HCT116 (cell line): ENCODE data around the gene TTC9B. TPM values are rescaled to one million over a fixed set of nuclear protein-coding genes. Genes with fewer than 3 reads are reported as not detected.
A peak's percentile ranks its signal among the peaks of the same experiment; 100 is the strongest.

Experiments
- ATAC-seq: fragments of 200-7000 bp; cut with Tn5 transposase; 2 replicates; pipeline ENCODE4 v1.9.1; 2020; ENCODE audit warnings: mild to moderate bottlenecking, moderate library complexity
- BruUV-seq: library from RNA; stranded (reverse); fragments of 400-500 nt; replicated peaks from 2 replicates; lab custom pipeline; 2021; lab: Mats Ljungman, UMichigan
- CTCF ChIA-PET: fragments of 300-600 bp; sonication (Branson Sonifier 250); formaldehyde crosslinking; loops from one replicate; lab custom pipeline; 2021; ENCODE audit warnings: antibody characterized with exemption; lab: Charles Lee
- POLR2A ChIA-PET: fragments of 300-600, 350-600 bp; sonication (Branson Sonifier 250); formaldehyde crosslinking; loops from one replicate; lab custom pipeline; 2021; ENCODE audit warnings: antibody characterized with exemption; lab: Charles Lee
- RAD21 ChIA-PET, 2 experiments: fragments of 300-600 bp; sonication (Branson Sonifier 250); formaldehyde crosslinking; loops; one replicate each; lab custom pipeline; 2023; ENCODE audit warnings: low total read pairs in 2 of 2; ENCODE audit not compliant: uncharacterized antibody in 2 of 2, unreplicated experiment in 2 of 2, low non-redundant PET in 1 of 2; lab: Charles Lee
- DNase-seq: peaks from one replicate; pipeline ENCODE4 v3.0.0-alpha.2; 2010; ENCODE audit warnings: low read depth, low spot score
- H2AFZ ChIP-seq: fragments of 200-600 bp; shearing (Covaris generic), sonication (generic); 2 replicates; pipeline ENCODE4 v1.6.1; 2017; ENCODE audit warnings: low read depth, mixed run types, mixed read lengths, antibody characterized with exemption, low read length; ENCODE audit not compliant: poor library complexity, severe bottlenecking
- H3K27ac ChIP-seq: 2 replicates; pipeline ENCODE4 v1.5.1; 2012; ENCODE audit warnings: low read depth, low read length
- H3K27me3 ChIP-seq: fragments of 200-600 bp; sonication (generic); 2 replicates; pipeline ENCODE4 v1.6.1; 2016; ENCODE audit warnings: mixed run types, low read length, mixed read lengths; ENCODE audit not compliant: insufficient read depth
- H3K36me3 ChIP-seq, 2 experiments: fragments of 200-500 bp in 1 of 2; fragments of 200-600 bp in 1 of 2; sonication (Bioruptor generic) in 1 of 2; sonication (generic) in 1 of 2; 2 replicates each; pipeline versions ENCODE4 v1.5.1 to v1.6.1; 2014 to 2016; ENCODE audit warnings: low read length in 2 of 2, inconsistent platforms in 1 of 2, mixed read lengths in 1 of 2, mixed run types in 1 of 2; ENCODE audit not compliant: insufficient read depth in 2 of 2, control insufficient read depth in 1 of 2
- H3K4me1 ChIP-seq, 2 experiments: fragments of 200-600 bp in 1 of 2; sonication (generic) in 1 of 2; 2 replicates each; pipeline versions ENCODE4 v1.5.1 to v1.6.1; 2012 to 2017; ENCODE audit warnings: low read length in 2 of 2, inconsistent platforms in 1 of 2, mild to moderate bottlenecking in 1 of 2, mixed read lengths in 1 of 2, mixed run types in 1 of 2, moderate library complexity in 1 of 2; ENCODE audit not compliant: insufficient read depth in 2 of 2, control insufficient read depth in 1 of 2
- H3K4me2 ChIP-seq: fragments of 200-600 bp; sonication (generic); 2 replicates; pipeline ENCODE4 v1.6.1; 2017; ENCODE audit warnings: mixed run types, low read length, mixed read lengths
- H3K4me3 ChIP-seq, 2 experiments: fragments of 200-600 bp in 1 of 2; sonication (generic) in 1 of 2; replicated peaks in 1 of 2; 2 replicates each; pipeline ENCODE4 v1.5.1; 2011 to 2016; ENCODE audit warnings: low read length in 2 of 2, control low read depth in 1 of 2, low read depth in 1 of 2, mild to moderate bottlenecking in 1 of 2, mixed read lengths in 1 of 2, mixed run types in 1 of 2
- H3K79me2 ChIP-seq: fragments of 200-600 bp; sonication (generic); 2 replicates; pipeline ENCODE4 v1.6.1; 2017; ENCODE audit warnings: mild to moderate bottlenecking, mixed run types, low read length, moderate library complexity, mixed read lengths; ENCODE audit not compliant: insufficient read depth
- H3K9ac ChIP-seq: fragments of 200-600 bp; sonication (generic); 2 replicates; pipeline ENCODE4 v1.6.1; 2016; ENCODE audit warnings: low read length, mixed read lengths
- H3K9me2 ChIP-seq: fragments of 200-600 bp; sonication (generic), shearing (Covaris generic); 2 replicates; pipeline ENCODE4 v1.6.1; 2017; ENCODE audit warnings: mixed run types, mild to moderate bottlenecking, moderate library complexity; ENCODE audit not compliant: insufficient read depth
- H3K9me3 ChIP-seq, 2 experiments: fragments of 200-500 bp in 1 of 2; fragments of 200-600 bp in 1 of 2; sonication (Bioruptor generic) in 1 of 2; sonication (generic) in 1 of 2; 2 replicates each; pipeline ENCODE4 v1.6.1; 2014 to 2017; ENCODE audit warnings: low read length in 2 of 2, mixed read lengths in 2 of 2, inconsistent platforms in 1 of 2, low read depth in 1 of 2, mild to moderate bottlenecking in 1 of 2, mixed run types in 1 of 2, moderate library complexity in 1 of 2; ENCODE audit not compliant: control insufficient read depth in 1 of 2, insufficient read depth in 1 of 2
- H4K20me1 ChIP-seq: fragments of 200-600 bp; sonication (generic), shearing (Covaris generic); 2 replicates; pipeline ENCODE4 v1.6.1; 2017; ENCODE audit warnings: mixed run types, mild to moderate bottlenecking, moderate library complexity; ENCODE audit not compliant: insufficient read depth
- CBX3 ChIP-seq: IDR thresholded peaks from 2 replicates; pipeline ENCODE4 v1.6.1; 2012; ENCODE audit warnings: low read depth
- CEBPB ChIP-seq: IDR thresholded peaks from 2 replicates; pipeline ENCODE4 v1.6.1; 2012; ENCODE audit warnings: low read depth
- EZH2phosphoT487 ChIP-seq: fragments of 200-600 bp; IDR thresholded peaks from 2 replicates; pipeline ENCODE4 v1.6.1; 2018; ENCODE audit warnings: antibody characterized with exemption, borderline replicate concordance
- FOSL1 ChIP-seq: IDR thresholded peaks from 2 replicates; pipeline ENCODE4 v1.6.1; 2012; ENCODE audit warnings: low read depth
- MAX ChIP-seq: IDR thresholded peaks from 2 replicates; pipeline ENCODE4 v1.6.1; 2012
- POLR2AphosphoS5 ChIP-seq: IDR thresholded peaks from 2 replicates; pipeline ENCODE4 v1.6.1; 2011; ENCODE audit warnings: mild to moderate bottlenecking, low read depth, low read length, moderate library complexity
- SIN3A ChIP-seq: IDR thresholded peaks from 2 replicates; pipeline ENCODE4 v1.6.1; 2012; ENCODE audit warnings: low read depth
- SRF ChIP-seq: IDR thresholded peaks from 2 replicates; pipeline ENCODE4 v1.6.1; 2012; ENCODE audit warnings: low read depth
- TCF7L2 ChIP-seq: IDR thresholded peaks from 2 replicates; pipeline ENCODE4 v1.7.0; 2011; ENCODE audit warnings: borderline replicate concordance, inconsistent platforms; ENCODE audit not compliant: insufficient read depth, insufficient read length; ENCODE audit errors: extremely low read depth
- YY1 ChIP-seq: IDR thresholded peaks from 2 replicates; pipeline ENCODE4 v1.6.1; 2011; ENCODE audit warnings: low read length, low read depth, moderate library complexity, mild to moderate bottlenecking; ENCODE audit not compliant: insufficient replicate concordance; ENCODE audit errors: extremely low read depth
- ZFX ChIP-seq: fragments of 450-650 bp; IDR thresholded peaks from 2 replicates; pipeline ENCODE4 v1.6.1; 2017
- ZNF274 ChIP-seq: fragments of 200-500 bp; sonication (Bioruptor generic); IDR thresholded peaks from 2 replicates; pipeline ENCODE4 v1.6.1; 2014; ENCODE audit warnings: mild to moderate bottlenecking, low read depth, low read length, inconsistent platforms
- intact Hi-C: fragments of 100-400 bp; cut with micrococcal nuclease; formaldehyde crosslinking; loops from 2 replicates; pipeline ENCODE4 v1.10.0; 2022
- total RNA-seq: library from RNA; stranded (reverse); gene quantifications from one replicate; pipeline ENCODE4 v1.2.1, GENCODE V29; 2021; ENCODE audit not compliant: unreplicated experiment

Gene TTC9B
- total RNA-seq, 1 experiment from 2014 or later, result 1.7 TPM

GRCh38 chr19:40190891-40191835 lies 27.0 kb downstream of the TTC9B start, which contains the start of gene MAP3K10:
Gene MAP3K10, plus strand, starts transcription at chr19:40191426. Its CDS starts 606 bp downstream, at chr19:40192032.
- TF ChIP-seq CEBPB (no peak), ZNF274 (no peak), YY1 (no peak), CBX3 (no peak), SRF (peak; percentile 51; the same call in 1 of the 2 replicates), ZFX (peak; percentile 92), EZH2phosphoT487 (no peak), TCF7L2 (no peak), FOSL1 (no peak), POLR2AphosphoS5 (peak; percentile 46), MAX (peak; percentile 40), SIN3A (no peak)
- ChIA-PET RAD21 (interaction anchor here (0.6 to 1.1 kb wide), 3 partner anchors 9 to 41 kb away, joined by 3 to 5 read pairs (median 3); no protein-coding TSS in a partner anchor), CTCF (interaction anchor here (0.6 to 2.3 kb wide), 7 partner anchors 8 to 51 kb away, joined by 3 to 9 read pairs (median 4); no protein-coding TSS in a partner anchor), POLR2A (interaction anchor here (1.2 to 1.8 kb wide), 2 partner anchors 10 to 34 kb away, joined by 4 to 6 read pairs; no protein-coding TSS in a partner anchor)
- no peaks in the 10 kb centered on the region for H4K20me1 ChIP-seq
- no peaks in the 10 kb centered on the region for H3K9me2 ChIP-seq
- peak within 1 kb of the TSS; percentile 70 for H3K9ac ChIP-seq
- BruUV-seq, result no TSS peak
- DNase-seq (no peak), ATAC-seq (peak; percentile 91)
- no peaks in the 10 kb centered on the region for H3K27me3 ChIP-seq
- peak within 1 kb of the TSS; percentile 88 for H3K27ac ChIP-seq
- H3K36me3 ChIP-seq, result no peaks in the 10 kb centered on the region
- H3K4me1 ChIP-seq, result peaks cover 14 to 24% of the 10 kb centered on the region in 2 experiments
- peak within 1 kb of the TSS; percentile 98 for H3K4me2 ChIP-seq
- H3K9me3 ChIP-seq, result no peaks in the 10 kb centered on the region
- H3K79me2 ChIP-seq, result no peaks in the 10 kb centered on the region
- H2AFZ ChIP-seq, result peak within 1 kb of the TSS; percentile 89
- intact Hi-C loops, result no loop called here
- peak within 1 kb of the TSS; percentile 80 to 92 for H3K4me3 ChIP-seq
